Hepatocyte (in vitro differentiated cells): ENCODE data around the gene TNS3. TPM values are rescaled to one million over a fixed set of nuclear protein-coding genes. Genes with fewer than 3 reads are reported as not detected.

Source experiments
- DNase-seq: peaks from one replicate; pipeline ENCODE4 v3.0.0-alpha.2; 2016; ENCODE audit warnings: low spot score
- H2AFZ ChIP-seq: fragments of 200-600 bp; sonication (generic); 2 replicates; pipeline ENCODE4 v1.6.0; 2016; ENCODE audit warnings: antibody characterized with exemption, mild to moderate bottlenecking
- H3K27ac ChIP-seq: fragments of 200-600 bp; sonication (generic); 2 replicates; pipeline ENCODE4 v1.5.1; 2016; ENCODE audit warnings: mild to moderate bottlenecking
- H3K27me3 ChIP-seq: fragments of 200-600 bp; sonication (generic); 2 replicates; pipeline ENCODE4 v1.6.1; 2016
- H3K36me3 ChIP-seq: fragments of 200-600 bp; sonication (generic); replicated peaks from 2 replicates; pipeline ENCODE4 v1.5.1; 2016; ENCODE audit warnings: low read depth; ENCODE audit not compliant: insufficient read depth
- H3K4me1 ChIP-seq: fragments of 200-600 bp; sonication (generic); 2 replicates; pipeline ENCODE4 v1.5.1; 2016; ENCODE audit warnings: mild to moderate bottlenecking, moderate library complexity; ENCODE audit not compliant: insufficient read depth
- H3K4me2 ChIP-seq: fragments of 200-600 bp; sonication (generic); 2 replicates; pipeline ENCODE4 v1.6.0; 2016
- H3K4me3 ChIP-seq: fragments of 200-600 bp; sonication (generic); 2 replicates; pipeline ENCODE4 v1.5.1; 2016; ENCODE audit warnings: mild to moderate bottlenecking
- H3K79me2 ChIP-seq: fragments of 200-600 bp; sonication (generic); 2 replicates; pipeline ENCODE4 v1.6.0; 2017; ENCODE audit warnings: mild to moderate bottlenecking
- H3K9me2 ChIP-seq: fragments of 200-600 bp; sonication (generic); replicated peaks from 2 replicates; pipeline ENCODE4 v1.6.0; 2017; ENCODE audit warnings: mild to moderate bottlenecking; ENCODE audit not compliant: insufficient read depth
- H3K9me3 ChIP-seq: fragments of 200-600 bp; sonication (generic); 2 replicates; pipeline ENCODE4 v1.5.1; 2016; ENCODE audit warnings: low read depth, mild to moderate bottlenecking
- H4K20me1 ChIP-seq: fragments of 200-600 bp; sonication (generic); 2 replicates; pipeline ENCODE4 v1.6.0; 2016; ENCODE audit warnings: mild to moderate bottlenecking; ENCODE audit not compliant: insufficient read depth, poor library complexity, severe bottlenecking
- CTCF ChIP-seq: fragments of 200-600 bp; sonication (generic); IDR thresholded peaks from 2 replicates; pipeline ENCODE4 v1.5.1; 2016; ENCODE audit warnings: antibody characterized with exemption, mild to moderate bottlenecking; ENCODE audit not compliant: poor library complexity
- EZH2 ChIP-seq: fragments of 200-600 bp; sonication (generic); IDR thresholded peaks from 2 replicates; pipeline ENCODE4 v1.6.1; 2016; ENCODE audit warnings: antibody characterized with exemption, mild to moderate bottlenecking, borderline replicate concordance
- EZH2phosphoT487 ChIP-seq: fragments of 200-600 bp; sonication (generic); IDR thresholded peaks from one replicate; pipeline ENCODE4 v1.6.1; 2018; ENCODE audit warnings: antibody characterized with exemption, mild to moderate bottlenecking, low read depth, moderate library complexity; ENCODE audit not compliant: unreplicated experiment, severe bottlenecking
- WGBS: methylation state at CpG from one replicate; pipeline ENCODE4 v1.1.6; 2016; ENCODE audit warnings: low lambda C conversion rate; ENCODE audit errors: missing lambda C conversion rate; 5-methylcytosine and 5-hydroxymethylcytosine counted together
- polyA plus RNA-seq: library from polyadenylated mRNA; unstranded; fragments of >200 nt; fragmentation: Nextera tagmentation; extraction: Ambion mirVana; gene quantifications from 2 replicates; pipeline ENCODE4 v1.2.1, GENCODE V29; 2016
- total RNA-seq: library from RNA; depleted of rRNA; stranded (reverse); fragments of >200 nt; gene quantifications from 2 replicates; pipeline ENCODE4 v1.2.3, GENCODE V29; 2014

The TNS3 gene
- total and polyA plus RNA-seq, 2 experiments from 2014 or later: 30.0 to 73.3 TPM

- Histone ChIP-seq H3K27ac (peak overlapping the region; percentile 84), H2AFZ (no peak overlapping the region), H3K79me2 (peaks cover 89% of the 10 kb centered on the region), H4K20me1 (peaks cover 57% of the 10 kb centered on the region), H3K27me3 (no peaks in the 10 kb centered on the region), H3K36me3 (no peaks in the 10 kb centered on the region), H3K4me1 (peaks cover 32% of the 10 kb centered on the region), H3K4me3 (no peak overlapping the region), H3K9me3 (no peaks in the 10 kb centered on the region), H3K9me2 (no peaks in the 10 kb centered on the region), H3K4me2 (no peak overlapping the region)
- DNase-seq: no peak
- WGBS: 96% methylated on average over 14 of the region's 14 CpGs
- TF ChIP-seq CTCF (no peak), EZH2 (no peak), EZH2phosphoT487 (no peak)
Observed at GRCh38 chr7:47358357-47358756, 223.6 kb downstream of the TNS3 start.

GRCh38 chr7:47357863-47358262 is 224.0 kb downstream of the TNS3 start:
- Histone ChIP-seq H3K79me2 (peaks cover 89% of the 10 kb centered on the region), H3K27me3 (no peaks in the 10 kb centered on the region), H3K9me3 (no peaks in the 10 kb centered on the region), H3K4me1 (peaks cover 32% of the 10 kb centered on the region), H3K36me3 (no peaks in the 10 kb centered on the region), H2AFZ (no peak overlapping the region), H3K27ac (peak overlapping the region; percentile 84), H3K9me2 (no peaks in the 10 kb centered on the region), H3K4me3 (no peak overlapping the region), H4K20me1 (peaks cover 59% of the 10 kb centered on the region), H3K4me2 (peak overlapping the region; percentile 44)
- WGBS: 91% methylated on average over 7 of the region's 7 CpGs
- no peak for TF ChIP-seq EZH2phosphoT487
- no peak for TF ChIP-seq EZH2
- no peak for TF ChIP-seq CTCF
- DNase-seq: no peak

- H3K27me3 ChIP-seq: no peaks in the 10 kb centered on the region
- no peaks in the 10 kb centered on the region for H3K36me3 ChIP-seq
- H2AFZ ChIP-seq: no peak overlapping the region
- WGBS: 68% methylated on average over 10 of the region's 10 CpGs
- TF ChIP-seq CTCF (no peak), EZH2 (no peak), EZH2phosphoT487 (no peak)
- H3K4me2 ChIP-seq: peak overlapping the region; percentile 44
- peaks cover 89% of the 10 kb centered on the region for H3K79me2 ChIP-seq
- no peaks in the 10 kb centered on the region for H3K9me2 ChIP-seq
- no peaks in the 10 kb centered on the region for H3K9me3 ChIP-seq
- peaks cover 64% of the 10 kb centered on the region for H4K20me1 ChIP-seq
- H3K4me3 ChIP-seq: no peak overlapping the region
- H3K4me1 ChIP-seq: peaks cover 32% of the 10 kb centered on the region
- peak; percentile 55 for DNase-seq
- peak overlapping the region; percentile 84 for H3K27ac ChIP-seq
Observed at GRCh38 chr7:47357361-47357760, 224.6 kb downstream of the TNS3 start.

DNA sequence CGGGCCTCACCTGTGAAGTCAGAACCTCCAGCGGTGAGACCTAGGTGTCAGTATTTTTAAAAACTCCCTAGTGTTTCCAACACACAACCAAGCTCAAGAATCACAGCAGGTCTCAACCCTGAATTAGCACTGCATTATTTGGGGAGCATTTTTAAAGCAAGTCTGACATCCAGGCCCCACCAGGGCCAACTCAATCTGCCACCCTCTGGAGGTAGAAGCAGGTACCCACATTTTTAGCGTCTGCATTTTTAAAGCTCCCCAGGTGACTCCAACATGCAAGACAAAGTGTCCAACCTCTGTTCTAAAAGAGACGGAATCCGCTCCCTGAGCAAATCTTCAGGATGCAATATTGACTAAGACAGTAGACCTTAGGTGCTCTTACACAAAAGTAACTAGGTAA is 225.7 kb downstream of the TNS3 start:
- Histone ChIP-seq H3K4me1 (peaks cover 29% of the 10 kb centered on the region), H3K4me2 (no peak overlapping the region), H2AFZ (no peak overlapping the region), H3K4me3 (no peak overlapping the region), H3K79me2 (peaks cover 85% of the 10 kb centered on the region), H3K9me2 (no peaks in the 10 kb centered on the region), H3K27me3 (no peaks in the 10 kb centered on the region), H3K36me3 (no peaks in the 10 kb centered on the region), H4K20me1 (peaks cover 58% of the 10 kb centered on the region), H3K9me3 (no peaks in the 10 kb centered on the region), H3K27ac (peak overlapping the region; percentile 84)
- 77% methylated on average over 5 of the region's 5 CpGs for WGBS
- TF ChIP-seq EZH2: no peak
- TF ChIP-seq CTCF: no peak
- TF ChIP-seq EZH2phosphoT487: no peak
- no peak for DNase-seq
